HepG2 (cell line): ENCODE results near the gene PRMT7. TPM values are rescaled to one million over a fixed set of nuclear protein-coding genes. Genes with fewer than 3 reads are reported as not detected.
A peak's percentile ranks its signal among the peaks of the same experiment; 100 is the strongest.

ENCODE experiments used
- ERF ChIP-seq: IDR thresholded peaks from 2 replicates; pipeline ENCODE4 v1.6.1; 2018; ENCODE audit warnings: missing biosample characterization, missing genetic modification reagents
- EZH2 ChIP-seq: conservative IDR thresholded peaks from 2 replicates; pipeline ENCODE4 v1.6.1; 2012; ENCODE audit warnings: mild to moderate bottlenecking, low read depth, low read length, moderate library complexity
- KDM6A ChIP-seq: IDR thresholded peaks from 2 replicates; pipeline ENCODE4 v1.6.1; 2016; ENCODE audit warnings: low read depth
- MBNL3 ChIP-seq: fragments of 250-450 bp; sonication (Bioruptor Pico); conservative IDR thresholded peaks from 2 replicates; pipeline ENCODE4 v1.8.0; 2022; ENCODE audit warnings: mild to moderate bottlenecking, inconsistent platforms
- PRPF4 ChIP-seq: fragments of 200-400 bp; formaldehyde crosslinking; IDR thresholded peaks from 2 replicates; pipeline ENCODE4 v1.6.1; 2016; ENCODE audit warnings: low read length, low read depth; ENCODE audit not compliant: poor library complexity, severe bottlenecking
- SMAD3 ChIP-seq: sonication (generic); formaldehyde crosslinking; IDR thresholded peaks from 2 replicates; pipeline ENCODE4 v1.4.0; 2020; ENCODE audit warnings: missing genetic modification reagents
- SP1 ChIP-seq, 2 experiments: fragments of 450-650 bp in 1 of 2; sonication (generic) in 1 of 2; formaldehyde crosslinking in 1 of 2; IDR thresholded peaks; 2 replicates each; pipeline versions ENCODE4 v1.4.0 to v1.6.1; 2016 to 2020; ENCODE audit warnings: missing genetic modification reagents in 1 of 2
- ZBTB1 ChIP-seq: sonication (generic); formaldehyde crosslinking; IDR thresholded peaks from 2 replicates; pipeline ENCODE4 v1.4.0; 2020; ENCODE audit warnings: missing genetic modification reagents, borderline replicate concordance
- ZBTB25 ChIP-seq: IDR thresholded peaks from 2 replicates; pipeline ENCODE4 v1.6.1; 2018; ENCODE audit warnings: missing genetic modification reagents
- ZNF30 ChIP-seq: sonication (generic); formaldehyde crosslinking; IDR thresholded peaks from 2 replicates; pipeline ENCODE4 v1.5.0; 2020; ENCODE audit warnings: mild to moderate bottlenecking, missing genetic modification reagents
- ZNF318 ChIP-seq: sonication (generic); formaldehyde crosslinking; IDR thresholded peaks from 2 replicates; pipeline ENCODE4 v1.4.0; 2020; ENCODE audit warnings: mild to moderate bottlenecking, missing genetic modification reagents
- ZNF777 ChIP-seq: sonication (generic); formaldehyde crosslinking; IDR thresholded peaks from 2 replicates; pipeline ENCODE4 v1.4.0; 2020; ENCODE audit warnings: missing genetic modification reagents
- polyA plus RNA-seq, 8 experiments: library from polyadenylated mRNA; depleted of rRNA in 3 of 8; stranded (reverse) in 7 of 8; unstranded in 1 of 8; fragments of >200 nt; fragmentation: Illumina TruSeq in 4 of 8; extraction: Trizol in 4 of 8; gene quantifications; 2 replicates each; pipeline versions ENCODE4 v1.2.1 to v1.2.3, GENCODE V29; 2011 to 2016; ENCODE audit warnings: low read depth in 4 of 8, missing spikeins in 1 of 8, mixed read lengths in 1 of 8; ENCODE audit not compliant: insufficient read depth in 1 of 8
- total RNA-seq, 5 experiments: library from RNA; depleted of rRNA; stranded (reverse); fragments of >200 nt; fragmentation: Illumina TruSeq; extraction: Trizol; gene quantifications; 2 replicates each; pipeline ENCODE4 v1.2.3, GENCODE V29; 2016; ENCODE audit warnings: low read depth in 1 of 5
- TF ChIP-seq, protein P1 (sequence below): sonication (generic); formaldehyde crosslinking; IDR thresholded peaks from 2 replicates; pipeline ENCODE4 v1.8.1; 2023; ENCODE audit warnings: mild to moderate bottlenecking, missing genetic modification reagents, borderline replicate concordance
- TF ChIP-seq, protein P2 (sequence below): IDR thresholded peaks from 2 replicates; pipeline ENCODE4 v1.6.1; 2016; ENCODE audit warnings: low read depth, missing genetic modification reagents, missing compliant biosample characterization

Gene PRMT7
- total and polyA plus RNA-seq, 2 of the 13 experiments (the other 11 are each of a cell fraction or from before 2014, with no cell fraction given), result 47.5 to 55.0 TPM

- peak; percentile 99 for TF ChIP-seq ZNF30 (CRISPR knock-in tag)
- TF ChIP-seq PRPF4, result no peak
- no peak for TF ChIP-seq SP1 (IDR thresholded peaks at IDR 0.05)
- peak; percentile 96 for TF ChIP-seq SP1 (CRISPR knock-in tag; IDR thresholded peaks at IDR 0.05)
- TF ChIP-seq, protein P1, sequence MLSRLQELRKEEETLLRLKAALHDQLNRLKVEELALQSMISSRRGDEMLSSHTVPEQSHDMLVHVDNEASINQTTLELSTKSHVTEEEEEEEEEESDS (CRISPR knock-in tag), result peak; percentile 98
- TF ChIP-seq ZNF318, result peak; percentile 99
- peak; percentile 88 for TF ChIP-seq ZNF777 (CRISPR knock-in tag)
- peak; percentile 98; the same call in 1 of the 2 replicates for TF ChIP-seq ZBTB25 (CRISPR knock-in tag)
- peak; percentile 58; the same call in 1 of the 2 replicates for TF ChIP-seq KDM6A (CRISPR knock-in tag)
- TF ChIP-seq SMAD3 (CRISPR knock-in tag), result peak; percentile 97
- no peak for TF ChIP-seq EZH2
- peak; percentile 100 for TF ChIP-seq ERF
- TF ChIP-seq MBNL3, result no peak
- TF ChIP-seq ZBTB1 (CRISPR knock-in tag), result no peak
- TF ChIP-seq, protein P2, sequence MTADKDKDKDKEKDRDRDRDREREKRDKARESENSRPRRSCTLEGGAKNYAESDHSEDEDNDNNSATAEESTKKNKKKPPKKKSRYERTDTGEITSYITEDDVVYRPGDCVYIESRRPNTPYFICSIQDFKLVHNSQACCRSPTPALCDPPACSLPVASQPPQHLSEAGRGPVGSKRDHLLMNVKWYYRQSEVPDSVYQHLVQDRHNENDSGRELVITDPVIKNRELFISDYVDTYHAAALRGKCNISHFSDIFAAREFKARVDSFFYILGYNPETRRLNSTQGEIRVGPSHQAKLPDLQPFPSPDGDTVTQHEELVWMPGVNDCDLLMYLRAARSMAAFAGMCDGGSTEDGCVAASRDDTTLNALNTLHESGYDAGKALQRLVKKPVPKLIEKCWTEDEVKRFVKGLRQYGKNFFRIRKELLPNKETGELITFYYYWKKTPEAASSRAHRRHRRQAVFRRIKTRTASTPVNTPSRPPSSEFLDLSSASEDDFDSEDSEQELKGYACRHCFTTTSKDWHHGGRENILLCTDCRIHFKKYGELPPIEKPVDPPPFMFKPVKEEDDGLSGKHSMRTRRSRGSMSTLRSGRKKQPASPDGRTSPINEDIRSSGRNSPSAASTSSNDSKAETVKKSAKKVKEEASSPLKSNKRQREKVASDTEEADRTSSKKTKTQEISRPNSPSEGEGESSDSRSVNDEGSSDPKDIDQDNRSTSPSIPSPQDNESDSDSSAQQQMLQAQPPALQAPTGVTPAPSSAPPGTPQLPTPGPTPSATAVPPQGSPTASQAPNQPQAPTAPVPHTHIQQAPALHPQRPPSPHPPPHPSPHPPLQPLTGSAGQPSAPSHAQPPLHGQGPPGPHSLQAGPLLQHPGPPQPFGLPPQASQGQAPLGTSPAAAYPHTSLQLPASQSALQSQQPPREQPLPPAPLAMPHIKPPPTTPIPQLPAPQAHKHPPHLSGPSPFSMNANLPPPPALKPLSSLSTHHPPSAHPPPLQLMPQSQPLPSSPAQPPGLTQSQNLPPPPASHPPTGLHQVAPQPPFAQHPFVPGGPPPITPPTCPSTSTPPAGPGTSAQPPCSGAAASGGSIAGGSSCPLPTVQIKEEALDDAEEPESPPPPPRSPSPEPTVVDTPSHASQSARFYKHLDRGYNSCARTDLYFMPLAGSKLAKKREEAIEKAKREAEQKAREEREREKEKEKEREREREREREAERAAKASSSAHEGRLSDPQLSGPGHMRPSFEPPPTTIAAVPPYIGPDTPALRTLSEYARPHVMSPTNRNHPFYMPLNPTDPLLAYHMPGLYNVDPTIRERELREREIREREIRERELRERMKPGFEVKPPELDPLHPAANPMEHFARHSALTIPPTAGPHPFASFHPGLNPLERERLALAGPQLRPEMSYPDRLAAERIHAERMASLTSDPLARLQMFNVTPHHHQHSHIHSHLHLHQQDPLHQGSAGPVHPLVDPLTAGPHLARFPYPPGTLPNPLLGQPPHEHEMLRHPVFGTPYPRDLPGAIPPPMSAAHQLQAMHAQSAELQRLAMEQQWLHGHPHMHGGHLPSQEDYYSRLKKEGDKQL (CRISPR knock-in tag), result peak; percentile 78
These were observed at the start of gene PRMT7, which contains the start of gene SLC7A6OS (continued) for GRCh38 chr16:68310774-68311511.
